ENCODE measurements around the gene FBH1.

DNA sequence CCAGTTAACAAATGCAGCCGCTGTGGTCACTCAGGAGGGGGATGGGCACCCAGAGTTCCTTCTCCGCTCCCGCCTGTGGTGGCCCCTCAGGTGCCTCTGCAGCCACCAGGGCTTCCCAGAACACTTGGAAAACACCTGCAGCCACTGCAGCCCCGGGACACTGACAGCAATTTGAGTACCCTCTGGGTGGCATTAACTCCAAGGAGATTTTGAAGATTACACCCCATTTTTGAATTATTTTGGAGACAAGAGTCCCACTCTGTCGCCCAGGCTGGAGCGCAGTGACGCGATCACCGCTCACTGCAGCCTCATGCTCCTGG, 55.1 kb downstream of the FBH1 start:
- no peak for TF ChIP-seq CTCF (IDR thresholded peaks at IDR 0.05)
- no peak for TF ChIP-seq POLR2A (IDR thresholded peaks at IDR 0.05)
